GM12873 (cell line): ENCODE results near the gene CAMK1D.

Source experiments
- TF ChIP-seq, protein P1 (sequence below): IDR thresholded peaks from 2 replicates; pipeline ENCODE4 v1.5.1; 2012; ENCODE audit warnings: low read depth, mild to moderate bottlenecking, moderate library complexity, low read length, control low read depth; ENCODE audit not compliant: insufficient read depth; ENCODE audit errors: missing control alignments

The CAMK1D gene

DNA sequence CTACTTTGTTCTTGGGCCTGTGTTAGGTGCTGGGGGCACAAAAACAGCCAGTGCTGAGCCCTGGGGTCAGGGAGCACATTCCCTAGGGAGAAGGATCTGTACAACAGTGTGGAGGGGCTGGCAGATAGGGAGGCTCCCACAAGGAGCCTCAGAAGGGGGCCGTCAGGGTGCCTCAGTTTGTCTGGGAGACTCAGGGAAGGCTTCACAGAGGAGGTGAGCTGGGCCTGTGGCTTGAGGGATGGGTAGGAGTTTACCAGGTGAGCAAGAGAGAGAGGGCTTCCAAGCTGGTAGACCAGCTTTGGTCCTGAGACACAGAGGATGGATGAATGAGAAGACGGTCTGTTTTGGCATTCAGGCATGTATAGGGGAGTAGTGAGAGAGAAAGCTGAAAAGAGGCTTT lies 52.1 kb downstream of the CAMK1D start:
- TF ChIP-seq, protein P1, sequence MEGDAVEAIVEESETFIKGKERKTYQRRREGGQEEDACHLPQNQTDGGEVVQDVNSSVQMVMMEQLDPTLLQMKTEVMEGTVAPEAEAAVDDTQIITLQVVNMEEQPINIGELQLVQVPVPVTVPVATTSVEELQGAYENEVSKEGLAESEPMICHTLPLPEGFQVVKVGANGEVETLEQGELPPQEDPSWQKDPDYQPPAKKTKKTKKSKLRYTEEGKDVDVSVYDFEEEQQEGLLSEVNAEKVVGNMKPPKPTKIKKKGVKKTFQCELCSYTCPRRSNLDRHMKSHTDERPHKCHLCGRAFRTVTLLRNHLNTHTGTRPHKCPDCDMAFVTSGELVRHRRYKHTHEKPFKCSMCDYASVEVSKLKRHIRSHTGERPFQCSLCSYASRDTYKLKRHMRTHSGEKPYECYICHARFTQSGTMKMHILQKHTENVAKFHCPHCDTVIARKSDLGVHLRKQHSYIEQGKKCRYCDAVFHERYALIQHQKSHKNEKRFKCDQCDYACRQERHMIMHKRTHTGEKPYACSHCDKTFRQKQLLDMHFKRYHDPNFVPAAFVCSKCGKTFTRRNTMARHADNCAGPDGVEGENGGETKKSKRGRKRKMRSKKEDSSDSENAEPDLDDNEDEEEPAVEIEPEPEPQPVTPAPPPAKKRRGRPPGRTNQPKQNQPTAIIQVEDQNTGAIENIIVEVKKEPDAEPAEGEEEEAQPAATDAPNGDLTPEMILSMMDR: no peak

DNA sequence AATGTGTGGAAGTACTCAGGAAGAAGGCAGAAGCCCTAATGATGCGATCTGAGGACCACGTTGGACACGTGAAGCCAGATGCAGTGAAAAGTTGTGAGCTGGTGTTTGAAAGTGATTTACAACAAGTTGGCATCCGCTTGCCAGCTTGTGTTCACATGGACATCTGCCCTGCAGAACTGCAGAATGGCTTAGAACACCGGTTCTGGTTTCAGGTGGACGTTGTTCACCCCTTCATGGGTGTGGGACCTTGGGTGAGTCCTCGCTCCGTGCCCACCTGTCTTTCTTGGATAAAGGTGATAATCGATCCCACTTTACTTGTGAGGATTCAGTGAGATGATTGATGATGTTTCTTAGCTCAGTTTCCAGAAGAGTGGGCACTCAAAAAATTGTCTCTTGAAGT lies 53.8 kb downstream of the CAMK1D start:
- TF ChIP-seq, protein P1: no peak

DNA sequence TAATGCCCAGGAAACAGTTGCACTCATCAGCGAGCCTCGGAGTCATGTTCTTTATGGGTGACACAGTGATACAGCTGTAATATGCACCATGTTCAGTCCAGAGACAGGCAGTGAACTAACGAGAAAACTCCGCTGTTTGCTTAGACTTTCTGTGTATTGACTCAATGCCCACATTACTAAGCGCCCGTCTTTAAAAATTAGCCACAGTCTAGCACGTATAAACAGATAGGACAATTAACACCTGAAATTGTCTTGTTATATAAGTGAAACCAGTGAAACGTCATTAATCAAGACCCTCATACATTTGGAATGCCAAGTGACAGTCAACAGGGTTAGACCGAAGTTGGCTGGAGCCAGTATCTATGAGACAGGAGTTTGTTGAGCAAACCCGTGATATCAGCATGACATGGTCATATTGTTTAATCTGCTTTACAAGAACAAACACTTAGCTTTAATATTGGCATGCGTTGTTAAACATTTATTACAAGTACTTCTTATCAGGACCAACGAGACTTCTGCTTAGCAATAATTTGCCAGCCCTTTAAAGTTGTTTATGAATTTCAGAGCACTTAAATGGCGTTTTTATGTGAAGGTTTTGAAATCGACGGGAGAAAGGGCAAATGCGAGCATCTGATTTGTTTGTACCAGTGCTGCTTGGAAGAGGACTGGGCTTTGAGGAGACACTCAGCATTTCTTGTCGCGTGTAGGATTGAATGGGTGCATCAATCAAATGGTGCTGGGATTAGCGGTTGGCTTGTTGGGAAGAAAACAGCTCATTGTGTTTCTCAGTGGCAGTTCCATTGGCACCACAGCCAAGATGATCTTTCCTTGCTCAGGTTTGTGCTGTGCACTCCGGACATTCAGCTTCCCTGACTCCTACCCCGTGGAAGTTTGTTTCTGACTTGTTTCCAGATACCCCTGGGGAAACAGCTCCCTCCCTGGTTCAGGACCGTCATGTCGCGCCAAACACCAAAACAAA lies 56.3 kb downstream of the CAMK1D start:
- TF ChIP-seq, protein P1: no peak

DNA sequence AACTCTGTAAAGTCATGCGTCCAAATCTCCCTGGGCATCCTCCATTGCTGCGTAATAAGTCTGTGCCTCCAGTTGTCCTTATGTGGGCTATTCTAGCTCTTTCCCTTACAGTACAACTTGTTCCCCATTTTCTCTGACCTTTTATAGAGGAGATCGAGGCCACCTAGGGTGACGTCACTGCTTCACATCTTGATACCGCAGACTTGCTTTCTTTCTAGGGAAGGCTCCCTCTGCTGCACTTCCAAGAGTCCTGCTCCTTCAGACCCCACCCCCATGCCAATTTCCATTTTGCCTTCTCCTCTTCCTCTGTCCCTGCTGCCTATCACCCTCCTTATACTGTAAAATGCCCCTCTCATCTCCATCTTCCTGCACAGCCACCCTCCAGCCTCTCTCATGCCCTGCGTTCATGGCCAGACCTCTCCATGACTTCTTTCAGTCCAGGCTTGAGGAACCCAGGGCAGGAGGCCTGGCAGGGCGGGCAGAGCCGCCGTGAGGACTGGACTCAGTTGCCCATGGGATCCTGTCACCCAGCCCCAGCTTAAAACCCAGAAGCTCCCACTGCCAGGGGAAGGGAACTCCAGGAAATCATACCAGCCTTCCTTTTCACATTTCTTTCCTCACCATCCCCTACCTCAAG lies 57.5 kb downstream of the CAMK1D start:
- TF ChIP-seq, protein P1: no peak

DNA sequence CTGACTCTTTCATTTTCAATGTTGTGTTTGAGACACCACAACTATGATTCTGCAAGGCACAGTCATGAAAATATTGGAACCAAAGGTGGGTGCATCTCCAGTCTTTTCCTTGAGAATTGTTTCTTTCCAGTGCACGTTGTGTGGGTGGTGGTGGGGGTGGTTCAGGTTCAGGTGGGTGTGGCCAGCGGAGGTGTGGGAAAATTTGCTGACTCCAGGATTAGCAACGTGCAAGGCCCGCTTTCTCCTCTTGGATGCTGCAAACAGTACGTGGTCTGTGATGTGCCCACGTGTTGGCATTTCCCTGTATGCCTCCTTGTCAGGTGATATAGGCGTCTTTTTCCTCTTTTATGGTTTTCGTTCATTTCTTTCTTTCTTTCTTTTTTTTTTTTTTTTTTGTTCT lies 59.1 kb downstream of the CAMK1D start:
- TF ChIP-seq, protein P1: no peak

DNA sequence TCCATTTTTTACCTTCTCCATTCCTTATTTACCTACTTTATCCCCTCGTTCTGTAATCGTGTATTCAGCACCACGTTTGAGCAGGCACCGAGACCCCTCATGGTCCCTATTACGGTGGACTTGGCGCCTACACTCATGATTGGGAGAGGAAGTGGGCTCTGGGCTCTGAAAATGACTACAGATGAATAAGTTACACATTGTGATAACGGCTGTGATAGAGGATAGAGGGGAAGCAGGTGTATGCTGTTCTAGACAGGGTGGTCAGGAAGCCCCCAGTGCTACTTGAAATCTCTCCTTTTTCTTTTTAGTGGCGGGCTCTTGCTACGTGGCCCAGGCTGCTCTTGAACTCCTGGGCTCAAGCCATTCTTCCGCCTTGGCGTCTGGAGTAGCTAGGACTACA lies 59.8 kb downstream of the CAMK1D start:
- TF ChIP-seq, protein P1: no peak

DNA sequence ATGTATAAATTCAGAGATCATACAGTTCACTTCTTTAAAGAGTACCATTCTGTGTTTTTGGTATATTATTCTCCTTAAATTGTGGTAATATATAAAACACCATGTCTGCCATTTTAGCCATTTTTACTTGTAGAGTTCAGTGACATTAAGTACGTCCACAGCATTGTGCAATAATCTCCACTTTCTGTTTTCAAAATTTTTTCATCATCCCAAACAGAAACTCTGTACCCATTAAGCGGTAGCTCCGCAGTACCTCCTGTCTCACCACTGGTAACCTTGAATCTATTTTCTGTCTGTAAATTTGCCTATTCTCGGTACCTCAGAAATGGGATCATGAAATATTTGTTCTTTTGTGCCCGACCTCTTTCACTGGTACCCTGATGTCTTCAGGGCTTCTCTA lies 60.3 kb downstream of the CAMK1D start:
- TF ChIP-seq, protein P1: no peak
